Caco-2 (cell line): ENCODE data around the gene PNLIPRP3. TPM values are rescaled to one million over a fixed set of nuclear protein-coding genes. Genes with fewer than 3 reads are reported as not detected.

ENCODE experiments used
- BruUV-seq: library from RNA; stranded (reverse); fragments of 400-500 nt; replicated peaks from 2 replicates; lab custom pipeline; 2021; lab: Mats Ljungman, UMichigan
- CTCF ChIA-PET: fragments of 300-600 bp; sonication (Branson Sonifier 250); formaldehyde crosslinking; loops from one replicate; lab custom pipeline; 2022; ENCODE audit warnings: antibody characterized with exemption; lab: Charles Lee
- POLR2A ChIA-PET: fragments of 300-600 bp; sonication (Branson Sonifier 250); formaldehyde crosslinking; loops from one replicate; lab custom pipeline; 2022; ENCODE audit warnings: antibody characterized with exemption; lab: Charles Lee
- DNase-seq, 2 experiments: peaks; one replicate each; pipeline versions ENCODE4 v3.0.0 to v3.0.0-alpha.2; 2020 to 2022
- H3K27me3 ChIP-seq: replicated peaks from 2 replicates; pipeline ENCODE4 v1.6.0; 2011; ENCODE audit warnings: low read length; ENCODE audit not compliant: control insufficient read depth, insufficient read depth
- H3K36me3 ChIP-seq: 2 replicates; pipeline ENCODE4 v1.5.1; 2011; ENCODE audit warnings: low read length; ENCODE audit not compliant: control insufficient read depth, insufficient read depth
- H3K4me1 ChIP-seq: fragments of 250-450 bp; sonication (Bioruptor Pico); 2 replicates; pipeline ENCODE4 v1.5.1; 2020; ENCODE audit warnings: mild to moderate bottlenecking
- H3K4me3 ChIP-seq: 2 replicates; pipeline ENCODE4 v1.5.1; 2011; ENCODE audit warnings: low read depth, mild to moderate bottlenecking, control low read depth, low read length
- H3K9me3 ChIP-seq: fragments of 250-450 bp; sonication (Bioruptor Pico); 2 replicates; pipeline ENCODE4 v1.5.1; 2020; ENCODE audit warnings: mild to moderate bottlenecking, moderate library complexity
- H3K27ac Mint-ChIP-seq: one replicate; pipeline ENCODE4 v1.8.0; 2022; ENCODE audit warnings: mixed read lengths; ENCODE audit not compliant: unreplicated experiment
- H3K27me3 Mint-ChIP-seq: one replicate; pipeline ENCODE4 v1.8.0; 2022; ENCODE audit warnings: mixed read lengths; ENCODE audit not compliant: insufficient read depth, unreplicated experiment
- H3K36me3 Mint-ChIP-seq: one replicate; pipeline ENCODE4 v1.8.0; 2022; ENCODE audit warnings: mild to moderate bottlenecking, mixed read lengths; ENCODE audit not compliant: insufficient read depth, unreplicated experiment
- H3K4me1 Mint-ChIP-seq: one replicate; pipeline ENCODE4 v1.8.0; 2022; ENCODE audit warnings: low read depth, mixed read lengths; ENCODE audit not compliant: unreplicated experiment
- H3K4me3 Mint-ChIP-seq: one replicate; pipeline ENCODE4 v1.8.0; 2022; ENCODE audit warnings: mild to moderate bottlenecking, moderate library complexity, mixed read lengths; ENCODE audit not compliant: unreplicated experiment
- H3K9me3 Mint-ChIP-seq: one replicate; pipeline ENCODE4 v1.8.0; 2022; ENCODE audit warnings: mixed read lengths; ENCODE audit not compliant: unreplicated experiment
- CTCF ChIP-seq, 2 experiments: fragments of 200-600 bp in 1 of 2; IDR thresholded peaks; 1 replicate in 1 of 2; 2 replicates in 1 of 2; pipeline versions ENCODE4 v1.5.1 to v1.8.0; 2011 to 2022; ENCODE audit warnings: antibody characterized with exemption in 1 of 2, control low read depth in 1 of 2, inconsistent platforms in 1 of 2, low read depth in 1 of 2, low read length in 1 of 2, mild to moderate bottlenecking in 1 of 2, moderate library complexity in 1 of 2; ENCODE audit not compliant: insufficient read depth in 1 of 2, severe bottlenecking in 1 of 2, unreplicated experiment in 1 of 2
- intact Hi-C: fragments of 100-400 bp; cut with micrococcal nuclease; formaldehyde crosslinking; loops from one replicate; pipeline ENCODE4 v1.10.0; 2022; ENCODE audit not compliant: unreplicated experiment
- total RNA-seq: library from RNA; stranded (reverse); gene quantifications from 2 replicates; pipeline ENCODE4 v1.2.3, GENCODE V29; 2022

PNLIPRP3 gene
- total RNA-seq, 1 experiment from 2014 or later = not detected

GRCh38 chr10:116511365-116511764 lies 83.7 kb downstream of the PNLIPRP3 start:
- no TSS peak for BruUV-seq
- ChIA-PET POLR2A (no interaction called here), CTCF (no interaction called here)
- Mint-ChIP-seq H3K4me1 (no peaks in the 10 kb centered on the region), H3K4me3 (no peak overlapping the region), H3K36me3 (no peaks in the 10 kb centered on the region), H3K9me3 (no peaks in the 10 kb centered on the region), H3K27me3 (peaks cover 27% of the 10 kb centered on the region), H3K27ac (no peak overlapping the region)
- no peaks in the 10 kb centered on the region for H3K27me3 ChIP-seq
- no peaks in the 10 kb centered on the region for H3K36me3 ChIP-seq
- intact Hi-C loops = loop anchor here (5.0 kb wide), 1 partner anchor 276 kb away; no protein-coding TSS in a partner anchor
- peak in 1 of 2 experiments; percentile 9 for DNase-seq
- H3K4me3 ChIP-seq = no peak overlapping the region
- no peaks in the 10 kb centered on the region for H3K9me3 ChIP-seq
- H3K4me1 ChIP-seq = no peaks in the 10 kb centered on the region
- no peak for TF ChIP-seq CTCF (IDR thresholded peaks at IDR 0.05; ENCODE audit: insufficient read depth in 1 of 2, low read depth in 1 of 2, low read length in 1 of 2, severe bottlenecking in 1 of 2, unreplicated experiment in 1 of 2)

GRCh38 chr10:116521424-116522290 lies 94.0 kb downstream of the PNLIPRP3 start:
- POLR2A ChIA-PET = no interaction called here
- BruUV-seq = no TSS peak
- intact Hi-C loops = loop anchor here (1.0 kb wide), 2 partner anchors 51 to 77 kb away; no protein-coding TSS in a partner anchor

More at GRCh38 chr10:116521424-116522290, 94.0 kb downstream of the PNLIPRP3 start:
- Histone ChIP-seq H3K4me3 (no peak overlapping the region), H3K9me3 (no peaks in the 10 kb centered on the region), H3K36me3 (no peaks in the 10 kb centered on the region), H3K27me3 (no peaks in the 10 kb centered on the region; the same call in 1 of the 2 replicates), H3K4me1 (no peaks in the 10 kb centered on the region)
- H3K27ac Mint-ChIP-seq = no peak overlapping the region
- peak; percentile 69 to 73 for TF ChIP-seq CTCF (IDR thresholded peaks at IDR 0.05; ENCODE audit: insufficient read depth in 1 of 2, low read depth in 1 of 2, low read length in 1 of 2, severe bottlenecking in 1 of 2, unreplicated experiment in 1 of 2)
- H3K27me3 Mint-ChIP-seq = peaks cover 9% of the 10 kb centered on the region
- CTCF ChIA-PET = no interaction called here
- no peak overlapping the region for H3K4me3 Mint-ChIP-seq
- H3K36me3 Mint-ChIP-seq = no peaks in the 10 kb centered on the region
- no peaks in the 10 kb centered on the region for H3K4me1 Mint-ChIP-seq
- peak in 1 of 2 experiments; percentile 38 for DNase-seq
- no peaks in the 10 kb centered on the region for H3K9me3 Mint-ChIP-seq
